PC-3 (cell line): ENCODE results near the gene CDK2. TPM values are rescaled to one million over a fixed set of nuclear protein-coding genes. Genes with fewer than 3 reads are reported as not detected.
"Not testable (repeated sequence)": the region's sequence is repeated elsewhere in the genome, so short reads cannot be mapped to it uniquely, and the experiment has no call there.

Experiments used
- ATAC-seq: fragments of 200-7000 bp; cut with Tn5 transposase; 2 replicates; pipeline ENCODE4 v1.9.1; 2020; ENCODE audit warnings: mild to moderate bottlenecking, moderate library complexity
- BruUV-seq: library from RNA; stranded (reverse); fragments of 400-500 nt; replicated peaks from 2 replicates; lab custom pipeline; 2021; lab: Mats Ljungman, UMichigan
- CTCF ChIA-PET: fragments of 300-600 bp; sonication (Branson Sonifier 250); formaldehyde crosslinking; loops from one replicate; lab custom pipeline; 2022; ENCODE audit warnings: antibody characterized with exemption; lab: Charles Lee
- POLR2A ChIA-PET: fragments of 300-600 bp; sonication (Branson Sonifier 250); formaldehyde crosslinking; loops from one replicate; lab custom pipeline; 2022; ENCODE audit warnings: antibody characterized with exemption; ENCODE audit not compliant: unreplicated experiment; lab: Charles Lee
- DNase-seq: peaks from one replicate; pipeline ENCODE4 v3.0.0-alpha.2; 2015
- H2AFZ ChIP-seq: fragments of 300-600 bp; sonication (generic); 2 replicates; pipeline ENCODE4 v1.6.0; 2016; ENCODE audit warnings: antibody characterized with exemption, low read length
- H3F3A ChIP-seq: fragments of 300-600 bp; sonication (generic); one replicate; pipeline ENCODE4 v1.6.0; 2017; ENCODE audit warnings: antibody characterized with exemption, low read length, control low read depth, mild to moderate bottlenecking; ENCODE audit not compliant: unreplicated experiment
- H3K27ac ChIP-seq: fragments of 300-600 bp; sonication (generic); 2 replicates; pipeline ENCODE4 v1.5.1; 2016; ENCODE audit warnings: mild to moderate bottlenecking, low read length
- H3K27me3 ChIP-seq: fragments of 300-600 bp; sonication (generic); 2 replicates; pipeline ENCODE4 v1.6.1; 2016; ENCODE audit warnings: low read length, mixed read lengths
- H3K36me3 ChIP-seq: fragments of 300-600 bp; sonication (generic); 2 replicates; pipeline ENCODE4 v1.6.1; 2016; ENCODE audit warnings: low read depth, mixed run types, low read length, mixed read lengths
- H3K4me1 ChIP-seq: fragments of 300-600 bp; sonication (generic); 2 replicates; pipeline ENCODE4 v1.5.1; 2016; ENCODE audit warnings: low read length; ENCODE audit not compliant: insufficient read depth
- H3K4me2 ChIP-seq: fragments of 300-600 bp; sonication (generic); 2 replicates; pipeline ENCODE4 v1.6.0; 2016; ENCODE audit warnings: low read length
- H3K4me3 ChIP-seq: fragments of 300-600 bp; sonication (generic); 2 replicates; pipeline ENCODE4 v1.5.1; 2016; ENCODE audit warnings: mild to moderate bottlenecking, low read length, mixed read lengths
- H3K79me2 ChIP-seq: fragments of 300-600 bp; sonication (generic); 2 replicates; pipeline ENCODE4 v1.6.1; 2017; ENCODE audit warnings: low read length, mixed read lengths
- H3K9ac ChIP-seq: fragments of 300-600 bp; sonication (generic); 2 replicates; pipeline ENCODE4 v1.6.0; 2016; ENCODE audit warnings: mild to moderate bottlenecking, low read length
- H3K9me2 ChIP-seq: fragments of 300-600 bp; sonication (generic); replicated peaks from 2 replicates; pipeline ENCODE4 v1.6.1; 2016; ENCODE audit warnings: mixed run types, low read length, mixed read lengths
- H3K9me3 ChIP-seq: fragments of 300-600 bp; sonication (generic); 2 replicates; pipeline ENCODE4 v1.6.1; 2016; ENCODE audit warnings: low read length, mixed read lengths
- H4K20me1 ChIP-seq: fragments of 300-600 bp; sonication (generic); 2 replicates; pipeline ENCODE4 v1.6.1; 2016; ENCODE audit warnings: low read length, mixed read lengths
- CTCF ChIP-seq: fragments of 300-600 bp; sonication (generic); conservative IDR thresholded peaks from 2 replicates; pipeline ENCODE4 v1.5.1; 2017; ENCODE audit warnings: antibody characterized with exemption, low read depth, mild to moderate bottlenecking, low read length
- EZH2 ChIP-seq: fragments of 300-600 bp; sonication (generic); IDR thresholded peaks from one replicate; pipeline ENCODE4 v1.6.1; 2017; ENCODE audit warnings: antibody characterized with exemption, mild to moderate bottlenecking, low read length; ENCODE audit not compliant: unreplicated experiment
- EZH2phosphoT487 ChIP-seq: fragments of 300-600 bp; sonication (generic); IDR thresholded peaks from 2 replicates; pipeline ENCODE4 v1.6.1; 2018; ENCODE audit warnings: mild to moderate bottlenecking, antibody characterized with exemption, low read length, borderline replicate concordance
- intact Hi-C: fragments of 100-400 bp; cut with micrococcal nuclease; formaldehyde crosslinking; loops from 2 replicates; pipeline ENCODE4 v1.9.0; 2023
- total RNA-seq: library from RNA; depleted of rRNA; stranded (reverse); fragments of >200 nt; gene quantifications from 2 replicates; pipeline ENCODE4 v1.2.3, GENCODE V29; 2014

The CDK2 gene
- total RNA-seq, 1 experiment from 2014 or later, result 63.0 TPM

- Histone ChIP-seq H3K9ac (peak overlapping the region; percentile 62; the same call in 1 of the 2 replicates), H4K20me1 (no peaks in the 10 kb centered on the region), H3K4me1 (peaks cover 5% of the 10 kb centered on the region; the same call in 1 of the 2 replicates), H3K9me3 (no peaks in the 10 kb centered on the region), H3F3A (no peaks in the 10 kb centered on the region), H3K4me2 (peak overlapping the region; percentile 93), H3K27ac (no peak overlapping the region), H3K27me3 (no peaks in the 10 kb centered on the region), H3K79me2 (peaks cover 12% of the 10 kb centered on the region), H2AFZ (peak overlapping the region; percentile 84), H3K4me3 (peak overlapping the region; percentile 82), H3K9me2 (no peaks in the 10 kb centered on the region), H3K36me3 (peaks cover 13% of the 10 kb centered on the region; the same call in 1 of the 2 replicates)
- ATAC-seq, result peak; percentile 14; the same call in 1 of the 2 replicates
- CTCF ChIA-PET, result interaction anchor here (0.5 to 3.5 kb wide), 13 partner anchors 11 to 1122 kb away, joined by 3 to 29 read pairs (median 5); partner anchors contain the start of gene RAB5B
- BruUV-seq, result TSS peak; percentile 93
- DNase-seq, result peak; percentile 75
- peak; percentile 96 for TF ChIP-seq CTCF
- TF ChIP-seq EZH2, result no peak
- POLR2A ChIA-PET, result interaction anchor here (0.9 to 1.5 kb wide), 2 partner anchors 22 to 33 kb away, joined by 4 to 7 read pairs; no protein-coding TSS in a partner anchor
- intact Hi-C loops, result loop anchor here (1.0 kb wide), 2 partner anchors 23 to 33 kb away; no protein-coding TSS in a partner anchor
Measured at GRCh38 chr12:55996201-55996714, 29.6 kb downstream of the CDK2 start.

- CTCF ChIA-PET, result interaction anchor here (0.5 to 3.5 kb wide), 9 partner anchors 10 to 258 kb away, joined by 3 to 29 read pairs (median 7); partner anchors contain the start of genes ORMDL2 and RAB5B
- 0 out of 2 replicates have a peak within 1 kb of the TSS, but pooled peaks have one; percentile 5 for H3K27ac ChIP-seq
- no peak for TF ChIP-seq EZH2
- TF ChIP-seq EZH2phosphoT487, result no peak
Measured at GRCh38 chr12:55996715-55997534, 30.3 kb downstream of the CDK2 start, which contains the start of gene SUOX. Gene SUOX (plus strand): TSS chr12:55997276. CDS start chr12:56002222, 4,946 bp downstream.

GRCh38 chr12:55997535-55997859, 30.9 kb downstream of the CDK2 start:
- peak overlapping the region; percentile 84 for H2AFZ ChIP-seq
- peak overlapping the region; percentile 82 for H3K4me3 ChIP-seq
- H3K36me3 ChIP-seq, result peaks cover 4% of the 10 kb centered on the region; the same call in 1 of the 2 replicates
- no peaks in the 10 kb centered on the region for H3K27me3 ChIP-seq
- H3K27ac ChIP-seq, result no peak overlapping the region
- peak overlapping the region; percentile 73 for H3K9ac ChIP-seq
- H3K9me3 ChIP-seq, result no peaks in the 10 kb centered on the region
- H3K4me1 ChIP-seq, result peaks cover 5% of the 10 kb centered on the region; the same call in 1 of the 2 replicates
- ATAC-seq (peak; percentile 34), DNase-seq (peak; percentile 14)
- intact Hi-C loops, result loop anchor here (1.0 kb wide), 2 partner anchors 44 to 67 kb away; partner anchors contain the start of gene RPS26
- POLR2A ChIA-PET, result interaction anchor here (0.5 to 1.5 kb wide), 7 partner anchors 9 to 1847 kb away, joined by 3 to 15 read pairs (median 5); partner anchors contain the start of genes CD63 and RAB5B
- peak overlapping the region; percentile 93 for H3K4me2 ChIP-seq
- H4K20me1 ChIP-seq, result no peaks in the 10 kb centered on the region
- no peaks in the 10 kb centered on the region for H3K9me2 ChIP-seq
- no peaks in the 10 kb centered on the region for H3F3A ChIP-seq
- no peak for TF ChIP-seq EZH2phosphoT487
- TF ChIP-seq CTCF, result no peak
- TF ChIP-seq EZH2, result no peak
- BruUV-seq, result TSS peak; percentile 21
- CTCF ChIA-PET, result interaction anchor here (0.5 to 3.5 kb wide), 6 partner anchors 23 to 259 kb away, joined by 3 to 29 read pairs (median 6); partner anchors contain the start of genes ORMDL2 and RAB5B
- peaks cover 12% of the 10 kb centered on the region for H3K79me2 ChIP-seq

More at GRCh38 chr12:55996715-55997534, 30.3 kb downstream of the CDK2 start, which contains the start of gene SUOX:
- BruUV-seq, result no TSS peak
- H3K36me3 ChIP-seq, result peaks cover 9% of the 10 kb centered on the region; the same call in 1 of the 2 replicates
- ATAC-seq (peak; percentile 99), DNase-seq (peak; percentile 98)
- H3K79me2 ChIP-seq, result peaks cover 12% of the 10 kb centered on the region
- peak within 1 kb of the TSS; percentile 84 for H2AFZ ChIP-seq
- no peaks in the 10 kb centered on the region for H3K9me2 ChIP-seq
- peak within 1 kb of the TSS; percentile 82 for H3K4me3 ChIP-seq
- peak within 1 kb of the TSS; percentile 93 for H3K4me2 ChIP-seq
- POLR2A ChIA-PET, result interaction anchor here (0.5 to 1.5 kb wide), 7 partner anchors 10 to 1848 kb away, joined by 3 to 15 read pairs (median 5); partner anchors contain the start of genes CD63 and RAB5B
- peaks cover 5% of the 10 kb centered on the region; the same call in 1 of the 2 replicates for H3K4me1 ChIP-seq
- H3K9me3 ChIP-seq, result no peaks in the 10 kb centered on the region
- no peaks in the 10 kb centered on the region for H4K20me1 ChIP-seq
- no peaks in the 10 kb centered on the region for H3K27me3 ChIP-seq
- no peaks in the 10 kb centered on the region for H3F3A ChIP-seq
- intact Hi-C loops, result loop anchor here (1.0 kb wide), 4 partner anchors 24 to 67 kb away; partner anchors contain the start of gene RPS26
- H3K9ac ChIP-seq, result peak within 1 kb of the TSS; percentile 73

GRCh38 chr12:55999522-55999921, 32.9 kb downstream of the CDK2 start:
- H3K9me2 ChIP-seq, H3K36me3 ChIP-seq, H3K4me3 ChIP-seq, H3K9me3 ChIP-seq, intact Hi-C loops, H4K20me1 ChIP-seq, H3K27ac ChIP-seq, ATAC-seq, DNase-seq, CTCF ChIA-PET, H3K9ac ChIP-seq, H3K4me2 ChIP-seq, POLR2A ChIA-PET, H3F3A ChIP-seq, H2AFZ ChIP-seq, H3K4me1 ChIP-seq, H3K27me3 ChIP-seq: not testable (repeated sequence)
- BruUV-seq, result TSS peak; percentile 2
- H3K79me2 ChIP-seq, result peaks cover 12% of the 10 kb centered on the region
